Epidermal melanocyte (primary cell): ENCODE measurements around the gene FHOD1.

Experiments used
- DNase-seq: peaks from one replicate; pipeline ENCODE4 v3.0.0; 2011; ENCODE audit warnings: low spot score; ENCODE audit not compliant: insufficient read length

The FHOD1 gene

DNA sequence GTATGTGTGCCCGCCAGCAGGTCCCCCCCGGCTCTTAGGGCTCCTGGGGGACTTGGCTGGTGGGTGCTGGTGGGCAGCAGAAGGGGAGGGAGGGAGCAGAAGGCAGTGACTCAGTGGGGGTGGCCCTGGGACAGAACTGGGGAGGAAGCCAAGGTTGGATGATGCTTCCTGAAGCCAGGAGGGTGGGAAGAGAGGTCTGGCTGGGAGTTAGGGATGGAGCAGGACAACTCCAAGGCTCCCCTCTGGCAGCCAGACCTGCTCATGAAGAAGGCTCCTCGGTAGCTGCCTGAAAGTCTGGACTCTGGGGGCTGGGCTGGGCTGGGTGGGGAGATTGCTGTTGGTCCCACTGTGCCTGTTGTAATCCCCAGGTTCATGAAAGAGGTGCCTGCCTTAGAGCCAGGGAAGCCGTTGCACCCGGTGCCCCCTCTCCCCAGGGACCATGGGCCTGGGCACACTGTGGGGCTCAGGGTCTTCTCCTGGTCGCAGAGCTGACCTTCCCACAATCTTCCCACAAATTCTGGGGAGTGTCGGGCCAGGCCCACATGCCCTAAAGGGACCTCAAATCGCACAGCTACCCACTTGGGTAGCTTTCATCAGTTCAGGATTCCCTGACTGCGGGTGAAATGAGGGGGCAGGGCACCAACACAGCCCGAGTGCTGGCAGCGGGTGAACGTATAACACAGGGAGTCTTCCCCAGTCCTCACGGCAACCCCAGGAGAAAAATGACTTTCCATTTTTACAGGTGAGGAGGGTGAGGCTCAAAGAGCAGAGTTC lies 30.9 kb upstream of the FHOD1 start:
- no peak for DNase-seq

GRCh38 chr16:67277294-67277998 lies 30.2 kb upstream of the FHOD1 start:
- peak; percentile 90 for DNase-seq

DNA sequence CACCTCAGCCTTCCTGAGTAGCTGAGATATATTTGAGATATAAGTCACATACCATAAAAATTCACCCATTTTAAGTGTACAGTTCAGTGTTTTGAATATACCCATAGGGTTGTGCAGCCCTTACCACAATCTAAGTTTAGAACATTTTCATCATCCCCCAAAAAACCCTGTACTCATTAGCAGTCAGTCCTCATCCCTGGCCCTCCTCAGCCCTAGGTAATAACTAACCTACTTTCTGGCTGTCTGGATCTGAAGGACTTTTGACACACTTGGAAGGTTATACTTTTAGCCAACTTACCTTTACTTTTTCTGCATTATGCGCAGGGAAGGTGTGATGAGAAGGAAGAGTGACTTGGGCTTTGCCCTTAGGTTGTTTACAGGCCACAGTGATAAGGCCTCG lies 28.0 kb upstream of the FHOD1 start:
- no peak for DNase-seq

- no peak for DNase-seq
Observed at GRCh38 chr16:67271446-67271845, 24.2 kb upstream of the FHOD1 start.

DNA sequence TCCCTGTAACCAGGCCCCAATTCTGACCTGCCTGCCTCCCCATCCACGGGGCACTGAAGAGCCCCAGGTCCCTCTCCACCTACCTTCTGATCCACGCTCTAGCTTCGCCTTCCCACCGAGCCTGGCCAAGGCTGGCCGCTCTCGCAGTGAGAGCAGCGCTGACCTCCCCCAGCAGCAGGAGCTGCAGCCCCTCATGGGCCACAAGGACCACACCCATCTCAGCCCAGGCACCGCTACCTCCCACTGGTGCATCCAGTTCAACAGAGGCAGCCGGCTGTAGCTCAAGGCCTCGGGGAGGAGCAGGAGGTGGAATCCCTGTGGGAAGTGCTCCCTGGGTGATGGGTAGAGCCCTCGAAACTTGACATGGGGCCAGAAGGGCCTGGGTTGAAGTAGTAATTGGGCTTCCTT lies 23.7 kb upstream of the FHOD1 start:
- DNase-seq: no peak

DNA sequence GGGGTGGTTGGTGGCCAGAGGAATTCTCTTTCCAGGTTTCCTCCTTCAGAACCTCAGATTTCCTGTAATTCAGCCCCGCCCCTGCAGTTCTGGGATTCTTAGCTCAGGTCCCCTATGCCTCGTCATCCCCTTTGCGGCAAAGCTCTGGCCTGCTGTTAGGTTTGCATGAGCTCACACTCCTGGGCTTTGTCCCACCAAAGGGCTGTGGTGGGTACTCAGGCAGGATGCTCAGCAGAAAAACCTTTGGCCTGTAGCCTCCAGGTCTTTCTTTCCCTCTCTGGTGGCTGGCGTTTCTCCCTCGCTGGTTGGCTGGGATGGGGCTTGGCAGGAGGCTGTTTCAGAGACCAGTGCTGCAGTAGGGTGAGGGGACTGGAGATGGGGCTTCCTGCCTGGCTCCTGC lies 22.5 kb upstream of the FHOD1 start:
- no peak for DNase-seq

DNA sequence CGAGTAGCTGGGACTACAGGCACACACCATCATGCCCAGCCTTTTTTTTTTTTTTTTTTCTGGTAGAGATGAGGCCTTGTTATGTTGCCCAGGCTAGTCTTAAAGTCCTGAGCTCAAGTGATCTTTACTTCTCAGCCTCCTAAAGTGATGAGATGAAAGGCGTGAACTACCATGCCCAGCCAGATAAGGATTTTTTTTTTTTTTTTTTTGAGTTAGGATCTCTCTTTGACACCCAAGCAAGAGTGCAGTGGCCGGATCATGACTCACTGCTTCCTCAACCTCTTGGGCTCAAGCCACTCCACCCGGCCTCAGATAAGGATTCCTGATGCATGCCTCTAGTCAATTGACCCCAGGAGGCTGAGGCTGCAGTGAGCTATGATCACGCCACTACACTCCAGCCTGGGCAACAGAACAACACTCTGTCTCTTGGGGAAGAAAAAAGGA lies 20.9 kb upstream of the FHOD1 start:
- DNase-seq: no peak

- DNase-seq: no peak
Observed at GRCh38 chr16:67265834-67266233, 18.6 kb upstream of the FHOD1 start.

DNA sequence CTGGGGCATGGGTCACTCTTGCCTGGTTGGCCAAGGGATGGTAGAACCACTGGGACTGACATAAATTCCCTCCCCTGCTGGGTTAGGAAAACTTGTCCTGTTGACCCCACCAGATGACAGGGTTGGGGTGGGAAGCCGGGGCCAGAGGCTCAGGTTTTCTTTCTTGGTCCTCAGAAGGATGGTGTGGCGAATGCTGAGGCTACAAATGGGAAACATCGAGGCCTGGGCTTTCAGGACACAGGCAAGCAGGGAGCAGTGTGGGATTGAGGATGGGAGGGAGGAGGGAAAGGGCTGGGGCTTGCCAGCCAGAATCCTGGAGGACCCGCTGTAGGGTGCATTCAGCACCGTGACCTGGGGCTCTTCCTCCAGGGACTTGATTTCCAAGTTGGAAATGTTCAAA lies 17.6 kb upstream of the FHOD1 start:
- no peak for DNase-seq

DNA sequence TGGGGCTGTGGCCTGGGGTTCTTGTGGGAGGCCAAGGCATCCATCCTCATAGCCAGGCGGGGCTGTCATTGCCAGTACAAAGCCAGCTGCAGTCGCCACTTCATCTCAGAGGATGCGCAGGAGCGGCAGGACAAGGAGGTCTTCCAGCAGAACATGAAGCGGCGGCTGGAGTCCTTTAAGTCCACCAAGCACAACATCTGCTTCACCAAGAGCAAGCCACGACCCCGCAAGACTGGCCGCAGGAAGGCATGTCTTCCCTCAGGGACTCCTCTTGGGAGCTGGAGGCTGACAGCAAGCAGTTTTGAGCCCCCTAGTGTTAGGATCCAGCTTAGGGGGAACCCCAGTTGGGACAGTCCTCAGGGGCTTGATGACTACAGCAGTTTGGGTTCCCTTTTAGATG lies 17.0 kb upstream of the FHOD1 start:
- no peak for DNase-seq

DNA sequence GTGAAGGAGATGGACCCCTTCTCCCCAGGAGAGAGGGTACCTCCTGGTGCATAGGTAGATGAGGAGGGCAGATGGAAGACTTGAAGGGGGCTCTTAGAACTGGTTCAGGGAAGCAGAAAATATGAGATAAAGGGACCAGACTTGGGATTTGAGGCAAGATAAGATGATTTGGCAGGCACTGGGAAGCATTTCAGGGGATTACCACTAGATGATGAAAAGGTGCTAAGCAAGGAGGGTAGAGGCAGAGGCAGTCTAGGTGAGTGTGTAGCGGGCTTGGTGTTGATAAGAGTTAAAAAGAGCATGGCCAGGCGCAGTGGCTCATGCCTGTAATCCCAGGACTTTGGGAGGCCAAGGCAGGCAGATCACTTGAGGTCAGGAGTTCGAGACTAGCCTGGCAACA lies 15.9 kb upstream of the FHOD1 start:
- no peak for DNase-seq

DNA sequence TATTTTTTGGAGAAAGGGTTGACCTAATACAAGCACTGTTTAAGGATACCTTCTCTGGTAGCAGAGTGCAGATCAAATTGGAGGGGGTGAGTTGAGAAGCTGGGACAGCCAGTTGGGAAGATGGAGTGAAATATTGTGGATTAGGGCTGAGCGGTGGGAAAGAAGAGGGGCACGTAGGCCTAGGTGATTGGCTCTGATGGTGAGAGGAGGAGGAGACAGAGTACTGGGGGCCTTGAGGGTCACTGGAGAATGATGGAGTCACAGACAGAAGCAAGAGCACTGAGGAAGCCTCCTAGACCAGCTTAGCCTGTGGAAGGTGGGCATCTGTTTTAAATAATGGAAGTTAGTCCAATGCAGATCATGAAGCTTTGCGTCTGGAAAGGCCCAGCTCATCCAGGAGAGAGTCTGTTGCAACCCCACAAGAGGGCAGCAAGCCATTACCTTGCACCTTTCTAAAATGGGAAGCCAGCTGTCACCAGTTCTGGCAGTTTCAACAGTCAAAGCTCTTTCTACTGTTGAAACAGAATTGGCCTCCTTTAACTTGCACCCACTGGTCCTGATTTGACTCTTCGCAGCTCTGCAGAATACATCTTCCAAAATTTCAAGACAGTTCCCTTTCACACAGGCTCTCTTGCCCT lies 13.3 kb upstream of the FHOD1 start:
- DNase-seq: no peak

DNA sequence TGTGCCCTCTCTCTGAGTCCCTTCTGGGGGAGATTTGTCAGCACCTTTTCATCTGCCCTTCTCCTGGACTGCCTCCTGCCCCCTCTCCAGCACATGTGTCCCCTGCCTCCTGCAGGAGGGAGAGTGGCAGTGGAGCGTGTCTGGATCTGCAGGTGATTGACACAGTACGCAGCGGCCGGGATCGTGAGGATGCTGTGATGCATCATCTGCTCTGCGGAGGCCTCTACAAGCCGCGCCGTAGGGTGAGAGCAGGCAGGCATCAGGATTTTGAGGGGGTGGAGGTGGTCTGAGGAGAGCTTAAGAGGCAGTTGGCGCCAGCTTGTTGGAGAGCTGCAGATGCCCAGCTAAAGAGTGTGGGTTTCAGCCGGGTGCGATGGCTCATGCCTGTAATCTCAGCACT lies 12.4 kb upstream of the FHOD1 start:
- DNase-seq: no peak

DNA sequence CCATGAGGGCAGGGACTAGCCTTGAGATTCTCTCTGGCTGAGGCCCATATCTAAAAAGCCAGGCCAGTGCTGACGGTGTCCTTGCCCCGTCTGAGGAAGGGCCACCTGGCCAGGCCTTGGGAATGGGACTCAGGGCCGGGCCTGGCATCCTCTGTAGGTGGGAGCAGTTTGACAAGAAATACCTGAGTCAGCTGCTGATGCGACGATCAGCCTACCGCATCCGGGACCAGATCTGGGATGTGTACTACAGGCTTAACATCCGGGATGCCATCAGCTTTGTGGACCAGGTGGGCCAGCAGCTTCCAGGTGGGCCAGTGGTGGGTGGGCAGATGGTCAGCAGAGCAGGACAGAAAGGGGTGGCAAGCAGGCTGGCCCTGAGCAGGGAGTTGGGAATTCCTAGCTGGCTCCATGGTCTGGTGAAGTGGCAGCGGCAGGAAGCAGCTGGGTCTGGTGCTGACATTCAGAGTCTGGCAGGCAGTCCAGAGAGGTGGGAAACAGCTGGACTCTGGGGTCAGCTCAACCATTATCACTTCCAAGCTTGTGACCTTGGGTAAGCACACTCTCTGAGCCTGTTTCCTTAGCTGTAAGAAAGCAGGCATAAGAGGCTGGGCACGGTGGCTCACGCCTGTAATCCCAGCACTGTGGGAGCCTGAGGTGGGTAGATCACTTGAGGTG lies 11.0 kb upstream of the FHOD1 start:
- DNase-seq: no peak

GRCh38 chr16:67257486-67258160 lies 10.3 kb upstream of the FHOD1 start:
- DNase-seq: no peak

- DNase-seq: no peak
Observed at GRCh38 chr16:67256701-67257230, 9.5 kb upstream of the FHOD1 start.

GRCh38 chr16:67255553-67256221 lies 8.4 kb upstream of the FHOD1 start:
- DNase-seq: no peak

GRCh38 chr16:67254801-67255552 lies 7.7 kb upstream of the FHOD1 start:
- DNase-seq: no peak

DNA sequence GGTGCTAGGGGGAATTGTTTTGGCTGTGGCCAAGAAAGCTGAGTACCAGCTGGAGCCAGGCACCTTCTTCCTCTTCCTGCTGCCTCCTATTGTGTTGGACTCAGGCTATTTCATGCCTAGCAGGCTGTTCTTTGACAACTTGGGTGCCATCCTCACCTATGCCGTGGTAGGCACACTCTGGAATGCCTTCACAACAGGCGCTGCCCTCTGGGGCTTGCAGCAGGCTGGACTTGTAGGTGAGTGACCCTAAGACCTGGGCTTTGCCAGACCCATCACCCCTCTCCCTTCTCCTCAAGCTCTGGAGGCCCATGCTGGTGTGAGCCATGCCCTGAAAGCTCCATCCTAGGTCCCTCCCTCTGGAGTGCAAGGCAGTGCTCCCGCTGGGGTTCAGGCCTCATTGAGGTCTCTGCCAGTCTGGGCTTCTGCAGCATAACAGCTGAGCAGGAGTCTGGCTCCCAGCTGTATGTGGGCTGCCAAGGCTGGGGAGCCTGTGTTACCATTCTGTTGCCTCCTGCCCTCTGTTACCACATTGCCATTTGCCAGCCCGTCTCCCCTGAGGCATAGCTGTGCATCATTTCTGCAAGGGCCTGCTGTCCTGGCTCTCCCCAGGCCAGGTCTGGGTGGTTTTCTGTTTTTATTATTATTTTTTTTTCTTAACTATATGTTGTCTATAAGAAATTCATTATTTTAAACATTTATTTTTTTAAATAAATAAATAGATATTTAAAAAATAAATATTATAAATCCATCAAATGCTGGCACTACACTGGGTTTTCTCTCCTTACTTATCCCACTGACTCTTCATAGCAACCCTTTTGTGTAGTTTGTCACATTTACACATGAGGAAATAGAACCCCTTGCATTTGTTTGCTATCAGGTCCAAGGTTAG lies 5.6 kb upstream of the FHOD1 start:
- no peak for DNase-seq
